Stimulated activated CD8-positive, alpha-beta memory T cell treated with anti-CD3 and anti-CD28 coated beads, Interleukin-7, amount 100 ng/mL, for 48 hours (primary cell): ENCODE data around the gene TSBP1.
"Not testable (repeated sequence)": the region's sequence is repeated elsewhere in the genome, so short reads cannot be mapped to it uniquely, and the experiment has no call there.

Experiments used
- DNase-seq, 2 donors: peaks; one replicate each; pipeline ENCODE4 v3.0.0-alpha.2; 2020; ENCODE audit warnings: low read depth in 1 of 2; ENCODE audit errors: extremely low read depth in 1 of 2

Gene TSBP1

DNA sequence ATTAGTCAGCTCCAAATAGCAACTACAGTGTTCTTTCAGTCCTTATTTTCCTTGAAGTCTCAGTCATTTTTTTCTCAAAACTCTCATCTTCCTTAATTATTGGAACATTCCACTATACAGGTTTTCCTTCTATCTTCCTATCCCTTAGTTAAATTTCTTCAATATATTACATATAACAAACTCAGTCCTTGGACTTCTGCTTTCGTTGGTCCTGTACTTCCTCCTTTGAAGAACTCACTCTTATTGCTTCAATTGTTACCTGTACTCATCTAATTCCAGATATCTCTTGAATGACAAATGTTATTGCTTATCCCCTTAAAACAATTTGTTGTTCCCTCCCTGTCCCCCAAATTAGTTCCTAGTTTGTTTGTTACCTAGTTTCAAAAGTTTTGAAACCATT lies 80.2 kb downstream of the TSBP1 start:
- no peak for DNase-seq

DNA sequence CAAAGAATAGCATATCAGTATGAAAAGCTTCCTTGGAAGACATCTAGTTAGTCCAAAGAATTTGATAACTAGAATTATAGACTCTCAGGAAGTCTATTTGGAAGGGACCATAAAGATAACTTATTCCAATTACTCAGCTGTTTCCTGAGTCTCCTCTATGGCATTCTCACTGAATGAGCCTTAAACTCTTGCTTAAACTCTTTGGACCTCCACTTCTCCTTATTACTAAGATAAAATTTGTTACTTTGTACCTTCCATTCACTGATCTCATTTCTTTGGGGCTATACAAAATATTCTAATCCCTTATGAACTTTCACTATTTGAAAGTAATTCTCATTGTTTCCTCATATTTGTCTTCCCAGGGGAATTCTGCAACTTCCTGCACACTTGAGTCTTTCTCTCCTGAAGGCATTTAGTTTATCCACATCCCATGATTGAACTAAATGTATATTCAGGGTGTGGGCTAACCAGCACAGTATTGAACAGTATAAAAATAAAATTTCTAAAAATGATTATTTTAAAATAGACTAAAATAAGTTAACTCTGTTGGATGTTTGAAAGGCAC lies 80.7 kb downstream of the TSBP1 start:
- DNase-seq: no peak

DNA sequence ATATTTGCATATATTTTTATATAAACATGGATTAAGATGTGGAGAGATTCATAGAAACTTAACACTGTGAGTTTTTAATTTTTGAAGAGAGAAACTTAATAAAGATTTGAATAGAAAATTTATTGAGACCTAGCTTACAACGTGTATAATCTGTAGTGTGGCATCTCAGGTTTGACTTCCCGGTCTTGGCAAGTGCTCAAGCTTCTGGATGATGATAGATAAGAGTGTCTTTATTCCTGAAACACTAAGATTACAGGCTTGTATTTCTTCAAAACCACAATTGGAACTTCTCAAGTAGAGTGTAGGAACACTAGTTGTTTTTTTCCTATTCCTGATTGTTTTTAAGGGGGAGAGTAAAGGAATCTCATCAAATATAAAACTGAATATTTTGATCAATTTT lies 83.3 kb downstream of the TSBP1 start:
- DNase-seq: no peak

DNA sequence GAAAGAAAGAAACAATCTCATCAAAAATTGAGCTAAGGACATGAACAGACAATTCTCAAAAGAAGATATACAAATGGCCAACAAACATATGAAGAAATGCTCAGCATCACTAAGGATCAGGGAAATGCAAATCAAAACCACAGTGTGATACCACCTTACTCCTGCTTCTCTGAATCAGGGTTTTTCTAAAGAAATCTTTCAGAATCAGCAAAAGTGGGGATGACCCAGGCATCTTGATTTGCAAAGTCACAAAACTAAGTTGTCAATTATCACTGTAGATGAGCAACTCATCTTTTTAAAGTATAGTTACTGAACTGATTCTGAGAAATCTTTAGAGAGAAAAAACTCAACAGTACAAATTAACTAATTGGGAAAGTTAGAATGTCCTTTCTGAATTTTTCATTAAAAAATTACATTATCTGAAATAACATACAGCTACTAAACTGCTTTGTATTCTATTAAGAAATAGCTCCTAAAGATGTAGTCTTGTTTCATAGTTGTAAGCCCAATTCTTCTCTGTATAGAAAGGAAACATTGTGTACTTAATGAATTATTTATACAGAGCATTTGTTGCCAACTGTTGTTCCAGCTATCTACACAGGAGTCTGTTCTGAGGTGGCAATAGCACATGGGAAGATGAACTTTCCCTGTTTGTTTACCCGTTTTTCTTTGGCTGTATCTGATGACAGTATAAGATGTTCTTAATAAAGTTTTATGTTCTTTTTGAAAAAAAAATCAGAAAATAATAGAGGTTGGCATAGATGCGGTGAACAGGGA lies 97.7 kb downstream of the TSBP1 start:
- not testable (repeated sequence) for DNase-seq

DNA sequence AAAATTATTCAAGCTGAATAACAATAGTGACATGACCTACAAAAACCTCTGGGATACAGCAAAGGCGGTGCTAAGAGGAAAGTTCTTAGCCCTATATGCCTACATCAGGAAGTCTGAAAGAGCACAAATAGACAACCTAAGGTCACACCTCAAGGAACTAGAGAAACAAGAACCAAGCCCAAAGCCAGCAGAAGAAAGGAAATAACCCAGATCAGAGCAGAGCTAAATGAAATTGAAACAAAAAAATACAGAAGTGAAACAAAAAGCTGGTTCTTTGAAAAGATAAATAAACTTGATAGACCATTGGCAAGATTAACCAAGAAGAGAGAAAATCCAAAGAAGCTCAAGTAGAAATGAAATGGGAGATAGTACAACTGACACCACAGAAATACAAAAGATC lies 100.3 kb downstream of the TSBP1 start:
- no peak for DNase-seq

- not testable (repeated sequence) for DNase-seq
Observed at GRCh38 chr6:32268459-32268858, 103.2 kb downstream of the TSBP1 start.

- no peak for DNase-seq
Observed at GRCh38 chr6:32267035-32267434, 104.7 kb downstream of the TSBP1 start.

- not testable (repeated sequence) for DNase-seq
Observed at GRCh38 chr6:32257262-32257661, 114.4 kb downstream of the TSBP1 start.

GRCh38 chr6:32255199-32256153 lies 116.2 kb downstream of the TSBP1 start:
- DNase-seq: peak; percentile 45 to 51

GRCh38 chr6:32254761-32255198 lies 116.9 kb downstream of the TSBP1 start:
- no peak for DNase-seq

DNA sequence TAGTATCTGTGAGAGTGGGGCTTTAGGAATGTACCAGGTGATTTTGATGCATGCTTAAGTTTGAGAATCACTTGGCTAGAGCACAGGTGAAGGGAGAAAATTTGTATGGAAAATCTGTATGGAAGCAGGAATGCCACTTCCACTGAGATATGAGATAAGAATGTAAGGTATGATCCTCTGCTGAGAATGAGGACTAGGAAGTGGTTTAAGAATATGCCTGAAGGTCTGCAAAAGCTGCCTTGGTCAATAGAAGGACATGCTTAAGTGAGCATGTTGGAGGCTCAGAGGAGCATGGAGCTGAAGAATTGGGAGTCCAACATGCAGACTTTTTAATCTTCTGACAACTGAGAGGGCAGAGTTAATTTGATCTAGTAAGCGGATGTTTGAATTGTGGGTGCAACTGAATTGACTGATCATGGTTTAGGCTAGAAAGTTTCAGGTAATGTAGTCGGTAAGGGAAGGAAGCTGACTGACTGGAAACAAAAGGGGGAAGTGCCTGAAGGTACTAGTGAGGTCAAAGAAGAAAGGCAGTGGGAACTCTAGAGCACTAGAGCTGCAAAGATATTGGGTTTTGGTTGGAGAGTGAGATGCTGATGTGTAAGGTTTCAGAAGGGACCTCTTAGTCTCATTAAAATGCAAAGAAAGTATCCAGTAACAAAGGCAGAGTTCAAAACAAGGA lies 119.2 kb downstream of the TSBP1 start:
- DNase-seq: no peak

- DNase-seq: no peak
Observed at GRCh38 chr6:32249262-32249661, 122.4 kb downstream of the TSBP1 start.

GRCh38 chr6:32247401-32247800 lies 124.3 kb downstream of the TSBP1 start:
- no peak for DNase-seq

DNA sequence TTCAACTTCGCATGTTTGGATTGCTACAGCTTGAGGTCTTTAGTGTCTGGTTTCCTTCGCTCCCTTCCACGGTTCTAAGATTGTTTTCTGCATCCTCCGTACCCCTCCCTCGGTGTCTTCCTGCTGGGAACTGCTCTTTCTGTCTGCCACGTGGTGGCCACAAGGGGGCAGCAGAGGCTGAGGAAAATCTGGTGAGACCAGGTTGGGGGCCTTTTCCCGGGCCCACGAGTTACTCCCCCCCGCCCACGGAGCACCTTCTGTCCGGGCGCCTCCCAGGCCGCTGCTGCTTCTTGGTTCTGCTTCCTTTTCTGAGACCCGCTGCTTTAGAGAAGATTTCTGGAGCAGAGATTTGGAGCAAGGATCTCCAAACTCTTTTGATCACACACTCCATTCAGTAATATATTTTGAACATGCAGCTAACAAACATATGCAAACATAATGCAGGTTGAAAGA lies 126.7 kb downstream of the TSBP1 start:
- peak; percentile 31 to 41 for DNase-seq

- DNase-seq: no peak
Observed at GRCh38 chr6:32244270-32244669, 127.4 kb downstream of the TSBP1 start.
